HTR-8/SVneo (cell line): ENCODE data around the gene RTBDN.
"Not testable (repeated sequence)": the region's sequence is repeated elsewhere in the genome, so short reads cannot be mapped to it uniquely, and the experiment has no call there.

Source experiments
- DNase-seq: peaks from one replicate; pipeline ENCODE4 v3.0.0; 2011; ENCODE audit warnings: low spot score, mixed read lengths; ENCODE audit not compliant: insufficient read length
- FAIRE-seq: peaks from 2 replicates; lab custom pipeline; 2011; peaks lifted over from hg19 to GRCh38; lab: Jason Lieb, UNC

RTBDN gene

GRCh38 chr19:12828494-12828893, 5.9 kb downstream of the RTBDN start:
- no peak for DNase-seq
- no peak for FAIRE-seq

DNA sequence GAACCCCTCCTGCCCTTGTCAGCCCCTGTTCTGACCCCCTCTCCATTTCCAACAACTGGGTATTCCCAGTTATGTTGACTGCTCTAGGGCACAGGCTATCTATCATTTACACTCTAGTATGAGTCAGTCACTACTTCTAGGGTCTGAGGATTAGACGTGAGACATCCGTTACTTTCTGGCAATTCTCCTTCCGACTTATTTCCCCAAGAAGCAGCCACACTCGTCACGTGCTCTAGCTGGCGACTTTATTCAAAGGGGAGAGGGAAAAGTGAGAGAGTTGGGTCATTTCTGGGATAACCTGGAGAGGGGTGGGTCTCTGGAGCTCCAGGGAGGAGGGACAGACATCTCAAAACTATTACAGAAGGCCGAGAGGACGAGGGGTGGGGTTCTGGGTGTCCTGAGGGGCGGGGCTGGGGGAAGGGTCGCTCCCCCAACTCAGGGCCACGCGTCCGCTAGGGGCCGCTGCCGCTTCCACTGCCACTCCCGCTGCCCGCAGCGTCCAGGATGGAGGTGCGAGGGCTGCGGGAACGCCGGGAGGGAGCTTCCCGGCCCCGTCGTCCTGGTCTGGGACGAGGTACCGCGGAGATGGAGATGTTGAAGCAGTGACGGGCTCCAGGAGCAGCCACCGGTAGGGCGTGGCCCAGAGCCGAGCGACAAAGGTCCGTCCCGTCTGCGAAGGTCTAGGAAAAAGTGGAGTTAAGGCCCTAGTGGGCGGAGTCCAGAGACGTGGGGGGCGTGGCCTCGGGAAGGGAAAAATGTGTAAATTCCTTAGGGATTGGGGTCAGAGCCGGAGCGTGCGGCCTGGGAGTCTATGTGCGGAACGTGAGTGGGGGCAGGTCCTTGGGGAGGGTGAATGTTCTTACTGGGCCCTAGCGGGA, 8.9 kb downstream of the RTBDN start:
- no peak for DNase-seq
- FAIRE-seq = no peak

- FAIRE-seq = no peak
- no peak for DNase-seq
These were observed 12.6 kb downstream of the RTBDN start for GRCh38 chr19:12821761-12822160.

- not testable (repeated sequence) for DNase-seq, FAIRE-seq
These were observed 16.6 kb downstream of the RTBDN start for GRCh38 chr19:12817810-12818209.

DNA sequence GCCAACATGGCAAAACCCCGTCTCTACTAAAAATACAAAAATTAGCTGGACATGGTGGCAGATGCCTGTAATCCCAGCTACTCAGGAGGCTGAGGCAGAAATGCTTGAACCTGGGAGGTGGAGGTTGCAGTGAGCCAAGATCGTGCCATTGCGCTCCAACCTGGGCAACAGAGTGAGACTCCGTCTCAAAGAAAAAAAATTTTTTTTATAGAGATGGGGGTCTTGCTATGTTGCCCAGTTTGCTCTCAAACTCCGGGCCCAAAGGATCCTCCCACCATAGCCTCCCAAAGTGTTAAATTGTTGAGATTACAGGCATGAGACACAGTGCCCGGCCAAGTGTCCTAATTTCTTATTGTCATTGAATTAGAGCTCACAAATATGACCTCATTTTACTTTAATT, 17.2 kb downstream of the RTBDN start:
- not testable (repeated sequence) for FAIRE-seq

DNA sequence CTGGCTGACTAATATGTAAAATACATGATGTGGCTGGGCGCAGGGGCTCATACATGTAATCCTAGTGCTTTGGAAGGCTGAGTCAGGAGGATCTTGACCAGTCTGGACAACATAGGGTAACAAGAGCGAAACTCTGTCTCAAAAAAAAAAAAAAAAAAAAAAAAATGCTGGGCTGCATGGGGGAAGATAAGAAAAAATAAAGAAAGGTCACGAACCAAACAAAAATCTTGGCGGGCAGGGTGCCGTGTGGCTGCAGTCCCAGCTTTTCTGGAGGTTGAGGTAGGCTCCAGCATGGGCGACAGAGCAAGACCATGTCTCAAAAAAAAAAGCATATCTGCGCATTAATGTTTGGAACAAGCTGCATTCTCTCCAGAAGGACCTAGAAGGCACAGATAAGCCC, 19.3 kb downstream of the RTBDN start:
- DNase-seq = no peak
- no peak for FAIRE-seq

More for the DNA sequence above, 17.2 kb downstream of the RTBDN start:
- DNase-seq = not testable (repeated sequence)

- peak; percentile 97 for FAIRE-seq
These were observed 27.9 kb downstream of the RTBDN start, which contains the start of gene RNASEH2A for GRCh38 chr19:12806242-12807081. RNASEH2A (plus strand) TSS chr19:12806584; CDS start chr19:12806674, 90 bp downstream.

GRCh38 chr19:12804051-12804450, 30.3 kb downstream of the RTBDN start:
- FAIRE-seq = no peak
- no peak for DNase-seq

More at GRCh38 chr19:12806242-12807081, 27.9 kb downstream of the RTBDN start, which contains the start of gene RNASEH2A:
- DNase-seq = peak; percentile 95

DNA sequence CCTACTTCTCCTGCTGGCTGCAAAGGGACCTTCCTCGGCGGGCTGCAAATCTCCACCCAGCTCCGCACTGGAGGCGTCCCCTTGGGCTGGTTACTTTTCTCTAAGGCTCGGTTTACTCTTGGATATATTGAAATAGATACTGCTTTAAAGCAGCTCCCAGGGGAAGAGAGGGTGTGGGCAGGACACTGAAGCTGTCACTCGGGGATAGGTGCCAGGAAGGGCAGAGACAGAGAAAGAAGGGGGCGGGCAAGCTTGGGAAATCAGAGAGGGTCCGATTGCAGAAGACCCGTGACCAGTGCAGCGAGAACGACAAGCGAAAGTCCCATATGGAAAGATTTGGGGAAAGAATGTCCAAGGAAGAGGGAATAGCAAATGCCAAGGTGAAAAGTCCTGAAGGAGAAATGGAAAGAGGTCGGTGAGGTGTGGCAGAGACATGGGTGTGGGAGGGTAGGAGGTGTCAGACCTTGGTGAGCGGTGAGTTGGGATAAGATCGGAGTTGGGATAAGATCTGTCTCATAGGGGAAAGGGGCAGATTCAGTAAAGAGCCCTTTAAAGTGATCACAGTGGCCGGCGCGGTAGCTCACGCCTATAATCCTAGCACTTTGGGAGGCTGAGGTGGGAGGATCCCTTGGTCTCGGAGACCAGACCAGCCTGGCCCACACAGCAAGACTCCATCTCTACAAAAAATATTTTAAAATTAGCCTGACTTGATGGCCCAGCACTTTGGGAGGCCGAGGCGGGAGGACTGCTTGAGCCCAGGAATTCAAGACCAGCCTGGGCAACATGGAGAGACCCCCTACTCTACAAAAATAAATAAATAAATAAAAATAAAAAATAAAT, 31.9 kb downstream of the RTBDN start:
- no peak for DNase-seq
- FAIRE-seq = no peak

DNA sequence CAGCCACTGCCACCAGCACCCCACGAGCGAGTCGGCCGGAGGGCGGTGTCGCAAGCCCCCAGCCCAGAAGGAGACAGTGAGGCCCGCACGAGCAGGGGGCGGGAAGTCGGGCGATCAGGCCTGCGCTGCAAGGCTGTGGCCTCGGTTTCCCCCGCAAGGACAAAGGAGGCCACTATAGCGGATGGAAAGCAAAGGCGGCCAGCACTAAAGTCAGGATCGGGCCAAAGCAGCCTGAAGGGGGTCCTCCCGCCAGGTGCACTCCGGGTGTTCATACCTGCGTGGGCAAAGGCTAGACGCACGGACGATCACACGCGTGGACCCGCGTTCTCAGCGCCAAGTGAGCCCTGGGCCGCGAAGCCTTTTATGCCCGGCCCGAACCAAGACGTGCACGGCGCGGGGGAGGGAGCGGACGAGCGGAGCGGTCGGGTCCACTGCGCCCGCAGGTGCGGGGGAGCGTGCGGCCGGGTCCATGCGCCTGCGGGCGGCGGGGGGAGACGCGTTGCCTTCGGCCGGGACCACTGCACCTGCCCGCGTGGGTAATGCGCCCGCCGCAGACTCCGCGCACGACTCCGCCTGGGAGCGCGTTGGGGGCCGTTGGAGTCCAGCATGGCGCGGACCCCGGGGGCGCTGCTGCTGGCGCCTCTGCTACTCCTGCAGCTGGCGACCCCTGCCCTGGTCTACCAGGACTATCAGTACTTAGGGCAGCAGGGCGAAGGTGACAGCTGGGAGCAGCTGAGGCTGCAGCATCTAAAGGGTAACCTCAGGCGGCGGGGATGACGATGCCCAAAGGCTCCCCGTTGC, 32.7 kb downstream of the RTBDN start, which contains the start of the genes PRDX2 and THSD8:
PRDX2 (minus strand) TSS at position 335 of the 801 bp plus-strand sequence. CDS start 539 bp downstream, outside the sequence.
THSD8 (plus strand) TSS at position 604 of the 801 bp plus-strand sequence; CDS start at position 607, 3 bp downstream.
- peak; percentile 33 for FAIRE-seq
- no peak for DNase-seq

GRCh38 chr19:12800923-12801465, 33.4 kb downstream of the RTBDN start:
- FAIRE-seq = no peak
- DNase-seq = no peak

DNA sequence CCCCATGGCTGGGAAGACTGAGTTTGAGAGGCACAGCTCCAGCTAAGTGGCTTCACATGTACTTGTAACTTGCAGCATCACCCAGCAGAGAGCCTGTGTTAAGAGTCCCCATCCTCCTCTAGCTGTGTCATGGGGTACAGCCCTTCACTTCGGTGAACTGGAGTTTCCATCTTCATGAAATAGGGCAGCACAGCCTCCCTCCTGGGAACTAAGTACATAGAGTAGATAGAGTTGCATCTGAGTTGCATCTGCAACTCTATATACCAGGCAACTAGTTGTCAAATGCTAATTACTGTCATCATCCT, 34.0 kb downstream of the RTBDN start:
- no peak for FAIRE-seq
- no peak for DNase-seq

DNA sequence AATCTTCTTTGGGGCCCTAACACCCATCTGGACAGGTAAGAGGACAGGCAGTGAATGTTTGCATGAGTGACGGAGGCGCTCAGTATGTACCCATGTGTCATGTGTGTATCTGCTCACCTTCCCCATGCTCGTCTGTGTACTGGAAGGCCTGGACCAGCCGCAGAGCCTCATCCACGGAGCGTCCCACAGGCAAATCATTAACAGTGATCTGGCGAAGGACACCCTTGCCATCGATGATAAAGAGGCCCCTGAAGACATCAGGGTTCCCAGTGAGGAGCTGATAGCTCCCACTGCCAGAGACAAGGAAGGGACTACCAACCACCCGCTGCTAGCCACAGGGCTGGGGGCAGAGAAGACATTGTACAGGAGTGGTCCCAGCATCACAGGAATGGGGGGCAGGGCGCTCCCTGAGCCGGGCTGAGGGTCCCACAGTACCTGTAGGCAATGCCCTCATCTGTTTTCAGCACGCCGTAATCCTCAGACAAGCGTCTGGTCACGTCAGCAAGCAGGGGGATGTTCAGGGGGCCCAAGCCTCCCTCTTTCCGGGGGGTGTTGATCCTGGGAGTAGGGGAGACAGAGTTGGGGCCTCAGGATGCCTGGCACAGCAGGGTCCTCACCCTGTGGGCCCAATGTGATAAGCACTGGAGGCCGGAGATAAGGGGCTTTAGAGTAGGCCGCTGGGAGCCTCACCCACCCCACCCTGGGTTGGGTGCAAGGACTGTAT, 34.5 kb downstream of the RTBDN start:
- FAIRE-seq = no peak
- no peak for DNase-seq

DNA sequence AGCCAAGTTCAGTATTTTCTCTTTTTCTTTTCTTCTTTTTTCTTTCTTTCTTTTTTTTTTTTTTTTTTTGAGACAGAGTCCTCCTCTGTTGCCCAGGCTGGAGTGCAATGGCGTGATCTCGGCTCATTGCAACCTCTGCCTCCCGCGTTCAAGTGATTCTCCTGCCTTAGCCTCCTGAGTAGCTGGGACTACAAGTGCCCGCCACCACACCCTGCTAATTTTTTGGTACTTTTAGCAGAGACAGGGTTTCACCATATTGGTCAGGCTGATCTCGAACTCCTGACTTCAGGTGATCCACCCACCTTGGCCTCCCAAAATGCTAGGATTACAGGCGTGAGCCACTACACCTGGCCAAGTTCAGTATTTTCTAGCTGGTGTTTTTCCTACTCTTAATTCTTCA, 36.8 kb downstream of the RTBDN start:
- DNase-seq, FAIRE-seq: not testable (repeated sequence)

GRCh38 chr19:12797141-12797587, 37.2 kb downstream of the RTBDN start:
- no peak for DNase-seq
- no peak for FAIRE-seq

- DNase-seq (no peak), FAIRE-seq (peak; percentile 87)
These were observed 38.0 kb downstream of the RTBDN start for GRCh38 chr19:12796146-12797071.

DNA sequence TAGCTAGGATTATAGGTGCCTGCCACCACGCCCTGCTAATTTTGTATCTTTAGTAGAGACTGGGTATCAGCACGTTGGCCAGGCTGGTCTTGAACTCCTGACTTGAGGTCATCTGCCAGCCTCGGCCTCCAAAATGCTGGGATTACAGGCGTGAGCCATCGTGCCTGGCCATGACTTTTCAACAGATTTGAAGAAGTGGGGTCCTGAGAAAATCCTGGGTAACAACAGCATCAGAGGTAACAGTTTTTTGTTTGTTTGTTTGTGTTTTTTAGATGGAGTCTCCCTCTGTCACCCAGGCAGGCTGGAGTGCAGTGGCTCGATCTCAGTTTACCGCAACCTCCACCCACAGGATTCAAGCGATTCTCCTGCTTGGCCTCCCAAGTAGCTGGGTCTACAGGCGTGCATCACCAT, 39.4 kb downstream of the RTBDN start:
- DNase-seq = no peak

More for the DNA sequence above, 39.4 kb downstream of the RTBDN start:
- no peak for FAIRE-seq
